Stimulated activated CD8-positive, alpha-beta memory T cell treated with anti-CD3 and anti-CD28 coated beads, Interleukin-7, amount 100 ng/mL, for 24 hours (primary cell): Measurements from ENCODE around the gene PCDH19.

Experiments
- DNase-seq: peaks from one replicate; pipeline ENCODE4 v3.0.0-alpha.2; 2020; ENCODE audit warnings: low read depth

Gene PCDH19

GRCh38 chrX:100299559-100299958 lies 110.5 kb downstream of the PCDH19 start:
- DNase-seq: no peak

DNA sequence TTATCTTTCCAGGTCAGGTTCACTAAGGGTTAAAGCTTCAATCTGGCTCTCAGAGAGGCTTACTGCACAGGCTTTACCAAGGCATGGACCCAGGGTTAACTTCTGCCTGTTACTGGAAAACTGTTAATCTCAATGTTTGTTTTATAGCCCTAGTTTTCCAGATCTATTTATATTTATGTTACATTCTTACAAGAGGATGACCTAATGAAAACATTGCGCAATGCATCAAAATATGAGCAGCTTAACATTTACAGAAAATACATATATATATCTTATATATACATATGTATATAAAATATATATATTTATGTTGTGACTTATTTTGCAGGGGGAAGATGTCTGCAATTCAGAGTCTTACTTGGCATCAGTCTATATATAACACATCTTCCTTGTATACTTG lies 112.3 kb downstream of the PCDH19 start:
- no peak for DNase-seq

- no peak for DNase-seq
Observed at GRCh38 chrX:100296183-100296753, 113.8 kb downstream of the PCDH19 start.

GRCh38 chrX:100294965-100295364 lies 115.1 kb downstream of the PCDH19 start:
- no peak for DNase-seq

GRCh38 chrX:100289066-100289558 lies 121.0 kb downstream of the PCDH19 start:
- DNase-seq: no peak

DNA sequence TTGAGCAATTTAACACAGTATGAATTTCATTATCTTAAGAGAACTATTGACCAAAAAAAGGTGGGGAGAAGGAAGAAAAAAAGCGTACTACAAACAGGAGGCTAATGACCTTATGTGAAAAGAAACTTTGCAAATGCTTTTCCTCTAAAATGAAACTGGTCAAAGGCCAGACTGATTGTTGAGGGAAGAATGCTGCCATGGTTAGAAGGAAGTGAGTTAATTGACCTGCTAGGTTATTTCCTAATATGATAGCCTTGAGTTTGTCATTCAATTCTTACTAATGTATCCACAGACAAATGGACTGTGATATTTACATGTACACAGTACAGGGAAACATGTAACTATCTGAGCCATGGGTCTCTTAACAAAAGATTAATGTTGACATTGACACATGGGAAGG lies 132.8 kb downstream of the PCDH19 start:
- no peak for DNase-seq

DNA sequence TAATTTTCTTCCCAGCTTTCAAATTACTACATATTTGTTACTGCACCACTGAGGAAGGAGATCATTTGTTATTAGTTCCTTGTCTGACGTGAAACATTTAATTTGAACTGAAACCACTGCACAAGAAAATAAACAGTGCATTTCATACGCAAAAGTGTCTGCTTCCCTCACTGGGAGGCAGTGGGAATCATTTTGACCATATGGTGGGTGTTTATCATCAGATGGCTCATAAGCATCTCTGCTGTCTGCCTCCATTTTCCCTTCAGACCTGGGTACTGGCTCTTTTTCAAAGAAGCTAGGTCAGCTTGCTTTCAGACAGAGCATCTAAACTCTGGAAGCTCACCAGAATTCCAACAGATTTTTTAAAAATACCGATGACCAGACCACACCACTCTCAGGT lies 135.2 kb downstream of the PCDH19 start:
- no peak for DNase-seq

DNA sequence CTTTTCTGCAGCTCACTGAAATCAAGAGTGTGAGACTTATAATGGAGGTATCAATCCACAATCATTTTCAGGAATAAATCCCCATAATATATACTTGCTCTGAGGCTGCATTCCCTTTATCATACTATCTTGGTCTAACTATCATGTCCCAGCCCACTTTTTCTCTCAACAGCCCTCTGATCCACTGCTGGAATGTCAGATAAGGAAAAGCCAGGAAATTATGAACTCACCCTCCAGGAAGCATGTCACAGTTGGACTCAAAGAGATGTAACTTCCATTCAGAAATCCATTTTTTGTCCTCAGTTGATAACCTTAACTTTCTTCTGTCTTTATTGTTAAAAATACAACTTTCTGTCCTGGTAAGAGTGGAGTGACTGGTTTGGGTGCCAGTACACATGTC lies 144.9 kb downstream of the PCDH19 start:
- DNase-seq: no peak

- no peak for DNase-seq
Observed at GRCh38 chrX:100264200-100264599, 145.9 kb downstream of the PCDH19 start.

- no peak for DNase-seq
Observed at GRCh38 chrX:100263650-100264049, 146.4 kb downstream of the PCDH19 start.

- DNase-seq: no peak
Observed at GRCh38 chrX:100248885-100249493, 161.1 kb downstream of the PCDH19 start.

DNA sequence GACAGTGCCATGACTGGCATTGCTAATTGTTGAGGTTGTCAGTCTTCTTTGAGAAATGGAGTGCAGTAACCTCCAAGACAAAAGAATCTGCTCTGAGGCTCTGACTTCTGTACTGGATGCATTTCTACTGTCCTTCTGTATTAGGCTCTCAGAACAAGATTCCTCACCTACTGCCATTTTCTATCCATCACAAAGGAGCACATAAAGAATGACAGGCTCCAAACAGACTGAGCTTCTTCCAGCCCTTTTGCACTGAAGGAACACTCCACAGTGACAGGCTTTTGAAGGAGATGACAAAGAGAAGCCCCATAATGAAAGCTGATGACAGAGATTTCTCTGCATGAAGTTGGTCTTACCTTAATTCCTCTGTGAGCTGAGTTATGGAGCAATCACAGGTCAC lies 162.2 kb downstream of the PCDH19 start:
- no peak for DNase-seq

DNA sequence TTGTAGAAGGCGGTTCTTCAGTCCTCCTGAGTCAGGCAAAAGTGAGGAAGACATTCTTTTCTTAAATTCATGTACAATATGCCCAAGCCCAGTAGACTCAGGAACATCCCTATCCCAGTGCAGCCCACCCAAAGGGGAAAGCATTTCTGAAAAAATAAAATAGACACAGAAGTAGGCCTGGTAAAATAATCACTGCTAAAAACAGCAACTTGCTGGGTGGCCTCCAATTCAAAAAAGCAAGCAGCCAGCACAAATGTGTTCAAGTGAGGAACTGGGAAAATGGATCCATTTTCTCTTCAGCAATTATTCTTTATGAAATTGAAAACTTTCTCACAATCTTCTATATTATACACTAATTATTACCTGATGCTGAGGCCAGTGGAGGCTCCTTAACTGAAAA lies 165.4 kb downstream of the PCDH19 start:
- DNase-seq: no peak
